ENCODE measurements around the gene KCND3. TPM values are rescaled to one million over a fixed set of nuclear protein-coding genes. Genes with fewer than 3 reads are reported as not detected.

The KCND3 gene
- total RNA-seq, 1 experiment from 2014 or later = 0.15 TPM

- H2AK5ac ChIP-seq (ENCODE audit: insufficient read length, low read length) = no peak overlapping the region
- no peaks in the 10 kb centered on the region for H3K23me2 ChIP-seq (ENCODE audit: insufficient read length, low read depth, low read length, poor library complexity, severe bottlenecking)
- no peak overlapping the region for H3K9ac ChIP-seq (ENCODE audit: extremely low read depth, insufficient read length, low read length)
- no peak overlapping the region for H3K27ac ChIP-seq (ENCODE audit: insufficient read length, low read depth, low read length)
- H3K36me3 Mint-ChIP-seq (ENCODE audit: insufficient read depth in 1 of 3, low read depth in 3 of 3) = no peaks in the 10 kb centered on the region
- H3K4ac ChIP-seq (ENCODE audit: low read depth, low read length) = no peak overlapping the region
- no peaks in the 10 kb centered on the region for H4K20me1 ChIP-seq (ENCODE audit: control insufficient read depth, insufficient read depth, insufficient read length)
- H3K4me1 ChIP-seq (ENCODE audit: insufficient read depth, low read length) = peaks cover 13% of the 10 kb centered on the region; the same call in 1 of the 2 replicates
- H2BK120ac ChIP-seq (ENCODE audit: low read depth, low read length, poor library complexity, severe bottlenecking) = no peak overlapping the region
- H2AFZ ChIP-seq (ENCODE audit: low read length) = no peak overlapping the region
- no peak overlapping the region for H3K56ac ChIP-seq (ENCODE audit: insufficient read length, low read depth, low read length)
- H3K4me1 Mint-ChIP-seq = peaks cover 47 to 49% of the 10 kb centered on the region in 2 experiments
- no peak overlapping the region for H4K8ac ChIP-seq (replicated peaks; ENCODE audit: insufficient read length, low read depth, low read length)
- H3T11ph ChIP-seq (ENCODE audit: low read length) = no peak overlapping the region
- H3K14ac ChIP-seq (ENCODE audit: insufficient read depth, low read length) = no peak overlapping the region
- H3K18ac ChIP-seq (ENCODE audit: insufficient read length, low read depth, low read length) = no peak overlapping the region
- no peaks in the 10 kb centered on the region for H3K79me2 ChIP-seq (ENCODE audit: insufficient read depth, low read length)
- no peaks in the 10 kb centered on the region for H3K27me3 ChIP-seq (ENCODE audit: insufficient read depth, low read length)
- WGBS (ENCODE audit: extremely low coverage, insufficient read length, low lambda C conversion rate) = no CpG with 5 or more reads among the region's 7 CpGs
- no peak overlapping the region for H4K91ac ChIP-seq (ENCODE audit: insufficient read length, low read depth, low read length)
- H3K9me3 Mint-ChIP-seq = no peaks in the 10 kb centered on the region; a peak in 1 of 5 replicates
- no peak overlapping the region for H2BK15ac ChIP-seq (ENCODE audit: low read depth, low read length)
- no peak overlapping the region for H3K4me3 Mint-ChIP-seq
- H2BK20ac ChIP-seq (ENCODE audit: low read depth, low read length, poor library complexity, severe bottlenecking) = no peak overlapping the region
- no peaks in the 10 kb centered on the region for H3K79me1 ChIP-seq (ENCODE audit: insufficient read depth, low read depth, low read length, poor library complexity, severe bottlenecking)
- no peak for TF ChIP-seq CTCF (conservative IDR thresholded peaks at IDR 0.05)
- H3K23ac ChIP-seq (ENCODE audit: insufficient read length, low read depth, low read length) = no peak overlapping the region
- DNase-seq = no peak
- no peak overlapping the region for H2BK5ac ChIP-seq (ENCODE audit: insufficient read length, low read length)
- H4K5ac ChIP-seq (ENCODE audit: insufficient read length, low read depth, low read length) = no peak overlapping the region
- H3K4me2 ChIP-seq (ENCODE audit: insufficient read depth, insufficient read length, low read length) = no peak overlapping the region
- no peak overlapping the region for H2BK12ac ChIP-seq (ENCODE audit: insufficient read length, low read depth, low read length)
- no peaks in the 10 kb centered on the region for H3K9me3 ChIP-seq (ENCODE audit: control insufficient read depth, low read depth, low read length)
- H3K27ac Mint-ChIP-seq = no peak overlapping the region
- no peaks in the 10 kb centered on the region; the same call in none of the 2 replicates for H3K27me3 Mint-ChIP-seq (ENCODE audit: low read depth)
Observed at GRCh38 chr1:111852261-111852721, 137.2 kb downstream of the KCND3 start.

All from H9 (cell line).